GM19455 (cell line): ENCODE results near the gene NHSL1.
A peak's percentile ranks its signal among the peaks of the same experiment; 100 is the strongest.

Experiments
- ATAC-seq: cut with Tn5 transposase; IDR thresholded peaks from one replicate; pipeline ENCODE4 v1.9.1; 2021; ENCODE audit not compliant: unreplicated experiment

Gene NHSL1

DNA sequence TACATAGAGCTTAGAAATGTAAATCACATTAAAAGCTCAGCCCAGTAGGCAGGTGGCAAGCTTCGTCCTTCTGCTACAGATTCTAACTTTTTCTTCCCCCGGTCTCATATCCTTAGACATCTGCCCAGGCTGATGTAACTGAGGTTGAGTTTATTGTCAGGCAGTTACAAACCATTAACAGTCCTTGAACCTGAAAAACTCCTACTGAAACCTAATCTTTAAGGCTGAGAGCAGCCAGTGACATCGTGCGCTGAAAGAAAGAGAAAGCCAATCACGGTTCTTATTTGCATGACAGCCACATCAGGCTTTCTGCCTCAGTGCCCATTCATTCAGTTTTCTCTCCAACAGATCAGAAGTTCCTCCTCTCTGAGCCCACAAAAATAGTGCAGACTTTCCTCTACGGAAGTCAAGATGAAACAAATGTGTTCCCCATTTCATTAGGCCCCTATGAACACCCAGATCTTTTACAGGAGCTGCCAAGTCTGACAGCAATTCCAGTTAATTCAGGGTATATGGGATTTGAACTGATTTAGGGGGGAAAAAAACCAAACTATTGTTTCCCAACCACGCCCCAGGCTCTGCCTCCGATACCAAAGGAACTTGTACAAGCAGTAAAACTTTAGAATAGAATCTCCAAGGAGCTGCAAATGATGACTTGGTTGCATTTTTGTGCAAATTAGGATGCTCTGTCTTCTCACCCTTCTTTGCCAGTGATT lies at the start of gene NHSL1:
Gene NHSL1, minus strand, starts transcription at position 192 of the 716 bp plus-strand sequence. CDS start 204 bp downstream, outside the sequence.
- peak; percentile 85 for ATAC-seq

GRCh38 chr6:138546733-138547185 lies 47.5 kb upstream of the NHSL1 start:
- ATAC-seq = no peak

- no peak for ATAC-seq
Observed at GRCh38 chr6:138545621-138545980, 46.3 kb upstream of the NHSL1 start.

- ATAC-seq = no peak
Observed at GRCh38 chr6:138544501-138544900, 45.2 kb upstream of the NHSL1 start.

- ATAC-seq = no peak
Observed at GRCh38 chr6:138543657-138544056, 44.4 kb upstream of the NHSL1 start.

DNA sequence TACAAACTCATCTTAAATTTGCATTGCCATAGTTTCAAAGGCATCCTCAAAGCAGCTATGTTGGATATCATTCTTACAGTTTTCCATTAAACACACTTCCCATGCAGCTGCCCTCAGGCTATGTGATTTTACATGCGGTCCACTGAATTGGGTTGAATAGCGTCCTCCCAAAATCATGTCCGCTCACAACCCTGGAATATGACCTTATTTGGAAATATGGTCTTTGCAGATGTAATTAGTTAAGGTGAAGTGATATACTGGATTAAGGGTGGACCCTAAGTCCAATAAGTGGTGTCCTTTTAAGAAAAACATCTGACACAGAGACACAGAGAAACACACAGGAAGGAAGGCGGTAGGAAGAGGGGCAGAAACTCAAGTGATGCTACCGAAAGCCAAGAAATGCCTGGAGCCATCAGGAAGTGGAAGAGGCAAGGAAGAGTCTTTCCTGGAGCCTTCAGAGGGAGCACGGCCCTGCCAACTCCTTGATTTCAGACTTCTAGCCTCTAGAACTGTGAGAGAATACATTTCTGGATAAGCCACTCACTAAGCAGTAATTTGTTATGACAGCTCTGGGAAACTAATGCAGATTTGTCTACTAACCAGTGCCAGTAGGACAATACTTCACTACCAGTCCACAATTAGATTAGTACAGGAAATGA lies 42.7 kb upstream of the NHSL1 start:
- ATAC-seq = no peak

GRCh38 chr6:138540468-138540867 lies 41.2 kb upstream of the NHSL1 start:
- no peak for ATAC-seq

GRCh38 chr6:138539876-138540275 lies 40.6 kb upstream of the NHSL1 start:
- no peak for ATAC-seq

DNA sequence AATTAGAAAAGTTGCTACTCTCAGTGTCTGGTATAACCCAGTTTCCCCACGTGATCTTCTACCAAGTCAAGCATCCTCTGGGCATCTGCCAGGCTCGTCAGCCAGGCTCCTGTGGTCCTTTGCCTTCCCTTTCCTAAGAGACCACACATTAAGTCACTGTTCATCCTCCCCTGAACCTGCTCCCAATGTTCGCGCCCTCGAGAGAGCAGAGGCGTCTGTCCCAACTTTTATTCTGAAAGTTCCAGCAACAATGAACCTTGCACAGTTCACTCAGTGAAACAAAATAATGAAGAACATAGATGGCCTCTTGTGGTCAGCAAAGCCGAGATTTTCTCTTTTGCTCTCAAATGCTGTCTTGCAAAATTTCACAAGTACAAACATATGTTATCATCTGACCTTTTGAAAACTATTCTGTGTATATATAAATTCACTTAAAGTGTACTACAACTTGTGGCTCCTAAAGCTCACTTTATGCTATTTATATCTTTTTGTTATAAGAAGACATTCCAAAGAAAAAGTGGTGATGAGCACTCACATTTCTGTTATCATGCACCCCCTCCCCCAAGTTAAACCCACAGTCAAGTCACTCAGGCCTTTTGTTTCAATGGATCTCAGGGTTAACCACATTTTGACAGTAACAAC lies 39.2 kb upstream of the NHSL1 start:
- ATAC-seq = no peak

GRCh38 chr6:138537106-138537505 lies 37.8 kb upstream of the NHSL1 start:
- no peak for ATAC-seq

DNA sequence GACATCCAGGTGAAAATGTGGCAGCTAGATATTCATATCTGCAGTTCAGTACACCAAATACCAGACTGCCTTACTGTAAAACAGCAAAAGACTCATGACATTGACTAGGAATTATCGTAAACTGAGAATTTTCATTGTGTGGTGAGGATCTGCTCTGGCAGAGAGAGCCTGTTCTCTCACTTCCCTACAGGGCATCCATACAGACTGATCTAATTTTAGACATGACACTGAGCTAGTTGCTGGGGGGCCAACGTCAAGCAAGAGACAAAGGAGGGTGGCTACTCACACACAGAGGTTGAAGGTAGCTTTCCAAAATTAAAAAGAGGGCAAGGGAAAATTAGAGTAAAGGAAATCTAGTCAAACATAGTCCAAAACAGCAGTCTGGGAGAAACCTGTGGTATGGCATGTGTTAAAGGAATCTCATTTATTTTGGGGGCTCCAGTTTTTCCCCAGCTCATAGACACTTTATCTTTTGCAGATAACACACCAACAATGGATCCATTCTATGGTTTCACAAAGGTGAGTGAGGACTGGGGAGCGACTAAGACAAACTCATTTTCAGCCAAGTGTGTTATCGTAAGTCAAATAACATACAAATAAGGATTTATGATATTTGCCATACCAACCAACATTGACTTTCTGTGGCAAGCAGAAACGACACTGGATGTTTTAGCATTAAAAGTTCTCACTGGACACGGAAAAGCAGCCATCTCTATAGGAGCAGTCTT lies 36.6 kb upstream of the NHSL1 start:
- no peak for ATAC-seq

DNA sequence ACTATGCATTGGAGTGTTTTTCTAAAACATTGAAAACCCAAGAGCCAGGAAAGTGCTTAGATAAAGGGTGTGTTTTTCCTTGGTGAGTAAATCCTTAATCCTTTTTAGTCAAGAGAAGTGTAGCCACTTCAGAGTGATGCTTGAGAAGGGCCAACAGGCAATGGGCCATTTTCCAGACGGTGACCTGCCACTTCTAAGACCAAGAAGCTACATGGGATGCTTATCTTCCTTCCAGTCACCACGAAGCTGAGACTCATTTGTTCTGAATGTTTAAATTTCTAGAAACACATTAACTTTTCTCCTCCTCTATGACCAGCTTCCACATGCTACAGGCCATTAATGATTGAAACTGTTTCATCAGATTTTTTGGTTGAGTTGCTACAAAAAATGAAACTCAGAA lies 34.4 kb upstream of the NHSL1 start:
- no peak for ATAC-seq

DNA sequence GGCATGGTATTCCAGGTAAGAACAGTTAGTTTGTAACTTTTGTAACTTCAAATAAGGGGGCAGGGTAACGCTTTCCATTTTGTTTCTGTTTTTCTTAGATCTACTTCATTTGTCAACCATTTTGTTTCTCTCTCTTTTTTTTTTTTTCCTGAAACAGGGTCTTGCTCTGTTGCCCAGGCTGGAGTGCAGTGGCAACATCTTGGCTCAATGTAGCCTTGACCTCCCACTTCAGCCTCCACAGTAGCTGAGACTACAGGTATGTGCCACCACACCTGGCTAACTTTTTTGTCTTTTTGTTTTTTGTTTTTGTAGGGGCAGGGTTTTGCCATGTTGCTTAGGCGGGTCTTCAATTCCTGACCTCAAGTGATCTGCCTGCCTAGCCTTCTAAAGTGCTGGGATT lies 32.1 kb upstream of the NHSL1 start:
- no peak for ATAC-seq

DNA sequence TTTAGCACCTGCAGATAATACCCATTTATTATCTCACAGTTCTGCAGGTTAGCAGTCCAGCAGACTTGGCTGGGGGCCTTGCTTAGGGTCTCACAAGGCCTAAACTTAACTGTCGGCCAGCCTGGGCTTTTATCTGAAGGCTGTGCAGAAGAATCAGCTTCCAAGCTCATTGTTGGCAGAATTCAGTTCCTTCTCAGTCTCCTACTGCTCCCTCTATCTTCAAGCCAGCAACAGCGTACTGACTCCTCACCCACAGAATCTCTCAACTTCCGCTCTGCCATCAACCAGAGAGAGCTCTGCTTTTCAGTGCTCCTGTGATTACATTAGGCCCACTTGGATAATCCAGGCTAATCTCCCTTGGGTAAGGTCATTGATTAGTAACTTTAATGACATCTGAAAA lies 30.2 kb upstream of the NHSL1 start:
- ATAC-seq = no peak

DNA sequence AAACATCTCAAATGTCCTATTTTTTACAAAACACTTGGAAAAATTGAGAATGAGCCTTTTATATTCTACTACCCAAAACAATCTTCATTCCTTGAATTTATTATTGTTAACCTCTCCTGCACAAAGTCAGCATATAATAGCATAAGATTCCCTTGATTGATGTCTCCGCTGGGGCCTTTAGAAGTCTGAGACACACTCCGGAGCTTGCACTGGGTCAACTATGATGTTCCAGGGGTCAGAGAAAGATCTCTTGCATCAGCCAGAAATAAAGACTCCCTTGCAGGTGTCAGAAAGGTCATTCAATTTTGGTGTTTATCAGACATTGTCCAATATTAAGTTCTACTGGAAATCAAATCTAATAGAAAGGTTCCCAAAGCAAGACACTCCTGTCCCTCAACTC lies 29.7 kb upstream of the NHSL1 start:
- no peak for ATAC-seq

- ATAC-seq = no peak
Observed at GRCh38 chr6:138528137-138528536, 28.8 kb upstream of the NHSL1 start.

GRCh38 chr6:138527411-138528088 lies 28.3 kb upstream of the NHSL1 start:
- no peak for ATAC-seq

DNA sequence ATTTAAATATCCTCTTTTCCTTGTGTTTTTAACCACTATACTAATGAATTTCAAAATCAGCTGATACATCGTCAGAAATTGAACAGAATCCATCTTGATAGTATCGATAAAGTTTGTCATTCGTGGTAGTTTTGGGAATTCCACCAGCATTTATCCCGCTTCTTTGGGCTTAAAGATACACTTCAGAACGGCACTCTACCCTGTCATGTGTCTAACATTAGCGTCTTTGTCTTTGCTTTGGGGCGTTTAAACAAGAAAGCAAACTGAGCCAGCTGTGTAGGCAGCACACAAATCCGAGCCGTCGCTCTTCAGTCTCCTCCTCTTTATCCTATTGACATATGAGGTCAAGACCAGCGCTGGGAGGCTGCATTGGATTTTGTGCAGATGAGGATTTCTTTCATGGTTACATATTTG lies 27.5 kb upstream of the NHSL1 start:
- ATAC-seq = no peak

DNA sequence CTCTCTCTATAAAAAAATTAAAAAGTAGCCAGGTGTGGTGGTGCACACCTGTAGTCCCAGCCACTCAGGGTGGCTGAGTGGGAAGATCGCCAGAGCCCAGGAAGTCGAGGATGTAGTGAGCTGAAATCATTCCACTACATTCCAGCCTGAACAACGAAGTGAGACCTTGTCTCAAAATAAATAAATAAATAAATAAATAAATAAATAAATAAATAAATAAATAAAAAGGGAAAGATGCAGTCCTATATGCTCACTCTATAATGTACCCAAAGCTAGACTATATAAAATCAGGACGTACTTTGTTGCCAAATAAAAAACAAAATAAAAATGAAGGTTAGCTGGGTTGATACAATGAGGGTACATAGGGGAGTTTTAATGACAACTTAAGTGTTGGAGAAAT lies 26.1 kb upstream of the NHSL1 start:
- ATAC-seq = no peak

GRCh38 chr6:138524526-138524925 lies 25.2 kb upstream of the NHSL1 start:
- ATAC-seq = no peak
